Activated T-cell treated with anti-CD3 and anti-CD28 coated beads, Interleukin-2, amount 50 U/mL, for 1 hour (primary cell): ENCODE results near the gene PPP1R3E.

Experiments
- DNase-seq: peaks from one replicate; pipeline ENCODE4 v3.0.0-alpha.2; 2020

The PPP1R3E gene

DNA sequence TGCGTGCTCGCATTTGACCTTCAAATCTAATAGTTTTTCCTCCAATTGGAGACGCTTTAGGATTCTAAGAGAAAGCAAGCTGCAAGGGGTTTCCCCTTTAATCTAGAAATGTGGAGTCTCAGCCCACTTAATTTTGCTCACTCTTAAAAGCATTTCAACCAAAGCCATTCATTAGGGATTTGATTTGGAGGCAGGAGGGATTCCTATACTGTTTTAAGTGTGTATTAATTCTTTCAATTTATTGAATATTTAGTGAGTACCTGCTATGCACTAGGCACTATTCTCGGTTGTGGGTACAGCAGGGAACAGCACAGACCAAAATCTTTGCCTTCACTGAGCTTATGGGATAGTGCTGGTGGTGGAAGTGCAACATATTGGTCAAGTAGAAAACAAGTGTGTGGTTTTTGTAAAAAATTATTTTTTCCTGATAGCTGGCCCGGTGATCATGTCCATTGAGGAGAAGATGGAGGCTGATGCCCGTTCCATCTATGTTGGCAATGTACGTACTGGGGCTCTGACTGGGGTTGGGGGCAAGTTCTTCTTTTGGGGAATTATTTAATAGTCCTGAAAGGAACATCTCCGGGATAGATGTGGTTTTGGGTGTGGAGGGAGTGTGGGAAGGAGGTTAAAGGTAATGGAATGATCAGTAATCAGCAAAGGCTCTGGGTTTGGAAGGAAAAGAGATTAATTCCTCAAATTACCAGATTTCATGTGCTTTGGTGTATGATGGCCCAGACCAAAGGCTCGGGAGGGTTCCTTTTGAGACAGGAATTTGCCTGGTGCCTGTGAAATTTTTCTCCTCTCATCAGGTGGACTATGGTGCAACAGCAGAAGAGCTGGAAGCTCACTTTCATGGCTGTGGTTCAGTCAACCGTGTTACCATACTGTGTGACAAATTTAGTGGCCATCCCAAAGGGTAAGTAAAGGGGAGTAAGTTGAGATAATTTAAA lies 20.2 kb upstream of the PPP1R3E start:
- no peak for DNase-seq

DNA sequence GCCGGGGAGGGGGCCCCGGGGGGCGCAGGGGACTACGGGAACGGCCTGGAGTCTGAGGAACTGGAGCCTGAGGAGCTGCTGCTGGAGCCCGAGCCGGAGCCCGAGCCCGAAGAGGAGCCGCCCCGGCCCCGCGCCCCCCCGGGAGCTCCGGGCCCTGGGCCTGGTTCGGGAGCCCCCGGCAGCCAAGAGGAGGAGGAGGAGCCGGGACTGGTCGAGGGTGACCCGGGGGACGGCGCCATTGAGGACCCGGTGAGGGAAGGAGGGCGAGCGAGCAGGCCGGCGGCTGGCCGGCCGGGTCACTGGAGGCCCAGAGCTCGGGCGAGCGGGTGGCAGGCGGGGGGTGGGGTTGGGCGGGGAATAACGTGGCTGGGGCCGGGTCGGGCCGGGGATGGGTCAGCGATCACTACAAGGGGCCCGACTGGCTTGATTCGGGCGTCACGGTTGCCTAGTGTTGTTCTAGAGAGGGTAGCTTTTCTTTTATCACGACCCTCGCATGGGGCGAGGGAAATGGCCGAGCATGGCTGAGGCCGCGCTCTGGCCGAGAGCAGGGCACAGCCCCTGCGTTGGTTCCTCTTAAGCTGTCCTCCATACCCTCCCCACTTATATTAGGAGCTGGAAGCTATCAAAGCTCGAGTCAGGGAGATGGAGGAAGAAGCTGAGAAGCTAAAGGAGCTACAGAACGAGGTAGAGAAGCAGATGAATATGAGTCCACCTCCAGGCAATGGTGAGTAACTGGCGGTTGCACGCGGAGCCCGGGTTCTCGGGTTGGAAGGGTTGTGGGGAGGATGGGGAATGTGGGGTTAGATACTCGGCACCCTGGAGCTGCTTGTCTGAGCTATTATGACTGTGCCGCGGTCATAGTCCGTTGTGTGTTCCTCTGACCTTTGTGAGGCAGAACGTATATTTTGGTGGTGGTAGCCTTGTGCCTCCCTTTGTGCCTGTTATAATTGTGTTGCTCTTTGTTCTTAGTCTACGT lies 19.2 kb upstream of the PPP1R3E start:
- peak; percentile 54 for DNase-seq

DNA sequence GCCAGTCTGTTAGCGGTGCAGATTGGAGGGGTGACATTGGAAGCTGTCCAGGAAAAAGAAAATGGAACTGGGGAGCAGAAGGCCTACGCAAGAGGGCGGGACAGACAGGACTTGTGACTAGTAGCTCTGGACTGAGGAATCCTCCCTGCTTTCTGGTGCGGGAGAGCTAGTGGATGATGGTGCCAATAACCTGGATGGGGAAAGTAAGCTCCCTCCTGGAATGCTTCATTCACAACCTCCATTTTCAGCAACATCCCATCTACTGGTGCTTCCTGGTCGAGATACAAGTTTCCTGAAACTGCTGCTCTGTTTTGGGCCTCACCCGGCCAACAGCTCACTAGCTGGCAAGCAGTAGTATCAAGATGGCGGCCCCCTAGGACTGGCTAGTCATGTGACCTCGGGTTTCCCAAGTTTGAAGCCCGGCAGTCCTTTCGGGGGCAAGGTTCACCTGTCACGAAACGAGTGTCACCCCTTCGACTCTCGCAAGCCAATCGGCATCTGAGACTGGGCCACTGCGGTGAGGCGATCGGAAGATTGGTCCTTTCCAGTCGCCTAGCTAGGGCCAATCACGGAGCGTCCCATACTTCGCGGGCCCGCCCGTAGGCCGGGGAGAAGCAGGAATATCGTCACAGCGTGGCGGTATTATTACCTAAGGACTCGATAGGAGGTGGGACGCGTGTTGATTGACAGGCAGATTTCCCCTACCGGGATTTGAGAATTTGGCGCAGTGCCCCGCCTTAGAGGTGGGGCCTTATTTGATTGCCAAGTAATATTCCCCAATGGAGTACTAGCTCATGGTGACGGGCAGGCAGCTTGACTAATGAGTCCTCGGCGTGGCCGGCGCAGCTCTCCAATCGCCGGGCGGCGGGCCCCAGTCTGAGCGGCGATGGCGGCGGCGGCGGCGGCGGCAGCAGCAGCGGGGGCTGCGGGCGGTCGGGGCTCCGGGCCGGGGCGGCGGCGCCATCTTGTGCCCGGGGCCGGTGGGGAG lies 18.2 kb upstream of the PPP1R3E start, which contains the start of gene PABPN1:
PABPN1 (plus strand) TSS at position 874 of the 988 bp plus-strand sequence; CDS start at position 887, 13 bp downstream.
- peak; percentile 94 for DNase-seq

- DNase-seq = no peak
Observed at GRCh38 chr14:23319746-23320583, 17.3 kb upstream of the PPP1R3E start.

DNA sequence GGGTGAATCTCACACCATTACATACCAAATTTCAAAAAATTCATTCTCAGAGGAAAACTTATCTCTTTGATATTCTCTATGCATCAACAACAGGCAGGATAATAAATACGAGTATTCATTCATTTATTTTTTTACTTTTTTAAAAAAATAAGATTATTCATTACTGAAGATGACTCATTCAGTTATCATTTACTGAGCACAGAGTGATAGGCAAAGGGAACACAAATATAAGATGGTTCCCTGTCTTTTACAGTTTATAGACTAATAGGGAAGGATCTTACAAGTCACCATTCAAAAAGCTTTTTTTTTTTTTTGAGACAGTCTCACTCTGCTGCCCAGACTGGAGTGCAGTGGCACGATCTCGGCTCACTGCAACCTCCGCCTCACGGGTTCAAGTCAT lies 13.6 kb upstream of the PPP1R3E start:
- no peak for DNase-seq

DNA sequence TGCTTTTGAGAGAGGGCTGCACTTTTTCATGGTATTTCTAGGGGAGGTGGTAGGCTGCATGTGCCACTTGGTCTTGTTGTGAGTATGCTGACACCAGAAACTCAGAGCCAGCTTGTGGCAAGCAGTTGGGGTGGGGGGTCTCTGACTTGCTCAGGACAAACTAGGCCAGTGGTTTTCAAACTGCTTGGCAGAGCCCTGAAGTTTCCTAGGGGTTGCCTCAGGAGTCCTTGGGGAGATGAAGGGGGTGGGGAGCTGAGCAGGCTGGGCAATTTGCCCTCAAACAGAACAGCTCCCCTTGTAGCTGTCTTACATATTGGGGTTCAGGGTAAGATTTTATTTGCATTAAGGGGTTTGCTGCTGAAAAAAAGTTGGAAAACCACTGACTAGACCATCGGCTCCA lies 7.9 kb upstream of the PPP1R3E start:
- no peak for DNase-seq

- no peak for DNase-seq
Observed at GRCh38 chr14:23308721-23309445, 6.2 kb upstream of the PPP1R3E start.

- no peak for DNase-seq
Observed at GRCh38 chr14:23307687-23308644, 5.3 kb upstream of the PPP1R3E start.

DNA sequence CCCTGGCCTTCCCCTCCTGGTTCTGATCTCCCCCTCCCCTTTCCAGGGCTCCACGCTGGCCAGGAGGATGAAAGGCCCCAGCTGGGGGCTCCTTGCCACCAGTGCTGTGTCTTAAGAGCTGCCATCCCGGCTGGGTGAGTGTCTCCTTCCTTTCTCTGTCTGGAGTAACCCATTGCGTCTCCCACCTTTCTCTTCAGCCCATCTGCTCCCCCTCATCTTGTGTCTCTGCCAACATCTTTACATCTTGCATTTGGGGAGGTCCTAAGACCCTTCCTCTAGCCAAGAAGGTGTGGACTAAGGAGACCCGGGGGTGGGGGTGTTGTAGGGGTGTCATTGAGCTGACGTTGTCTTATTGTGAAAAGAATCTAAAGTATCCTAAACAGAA lies 4.5 kb upstream of the PPP1R3E start:
- no peak for DNase-seq

- no peak for DNase-seq
Observed at GRCh38 chr14:23306412-23307145, 3.9 kb upstream of the PPP1R3E start, which contains the start of gene BCL2L2. BCL2L2 (plus strand) TSS chr14:23306833; CDS start chr14:23307768, 935 bp downstream.

DNA sequence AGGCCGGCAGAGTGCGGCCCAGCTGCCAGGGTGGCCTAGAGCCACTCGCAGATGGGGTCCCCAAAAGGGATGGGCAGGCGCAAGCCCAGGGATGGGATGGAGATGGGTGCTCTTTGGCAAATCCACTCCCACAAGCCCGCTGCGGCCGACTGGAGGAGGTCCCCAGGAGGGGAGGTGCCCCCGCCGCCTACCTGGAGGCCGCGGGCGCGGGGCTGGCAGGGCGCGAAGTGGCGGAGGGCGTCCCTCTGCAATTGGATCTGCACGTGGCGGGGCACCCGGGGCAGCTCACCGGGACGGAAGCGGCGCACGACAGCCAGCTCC lies 730 bp downstream of the PPP1R3E start:
- no peak for DNase-seq

GRCh38 chr14:23301288-23301968 lies 1.2 kb downstream of the PPP1R3E start:
- peak; percentile 98 for DNase-seq

DNA sequence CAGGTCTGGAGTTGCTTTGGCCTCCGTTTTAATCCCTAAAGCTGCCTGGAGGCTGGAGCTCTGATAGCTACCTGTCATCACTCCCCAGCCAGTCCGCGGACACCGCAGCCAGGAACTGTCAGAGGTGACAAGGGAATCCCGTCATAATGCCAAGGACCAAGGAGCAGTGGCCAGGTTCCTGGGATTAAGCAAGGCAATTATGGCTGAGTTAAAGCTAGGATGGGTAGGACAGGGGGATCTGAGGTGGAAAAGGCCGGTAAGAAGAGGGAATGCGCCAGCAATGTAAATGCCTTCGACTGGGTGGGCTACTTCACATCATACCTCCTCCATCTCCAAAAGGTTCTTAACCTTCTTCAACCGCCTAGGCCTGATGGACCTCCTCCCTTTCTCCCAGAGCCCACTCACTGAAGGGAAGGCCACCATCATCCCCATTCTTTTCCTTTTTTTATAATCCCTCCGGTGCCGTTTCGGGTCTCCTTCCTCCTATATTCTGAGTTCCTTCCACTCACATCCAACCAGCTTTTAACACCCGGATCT lies 1.9 kb downstream of the PPP1R3E start:
- DNase-seq = peak; percentile 40

GRCh38 chr14:23299986-23300686 lies 2.5 kb downstream of the PPP1R3E start:
- no peak for DNase-seq

DNA sequence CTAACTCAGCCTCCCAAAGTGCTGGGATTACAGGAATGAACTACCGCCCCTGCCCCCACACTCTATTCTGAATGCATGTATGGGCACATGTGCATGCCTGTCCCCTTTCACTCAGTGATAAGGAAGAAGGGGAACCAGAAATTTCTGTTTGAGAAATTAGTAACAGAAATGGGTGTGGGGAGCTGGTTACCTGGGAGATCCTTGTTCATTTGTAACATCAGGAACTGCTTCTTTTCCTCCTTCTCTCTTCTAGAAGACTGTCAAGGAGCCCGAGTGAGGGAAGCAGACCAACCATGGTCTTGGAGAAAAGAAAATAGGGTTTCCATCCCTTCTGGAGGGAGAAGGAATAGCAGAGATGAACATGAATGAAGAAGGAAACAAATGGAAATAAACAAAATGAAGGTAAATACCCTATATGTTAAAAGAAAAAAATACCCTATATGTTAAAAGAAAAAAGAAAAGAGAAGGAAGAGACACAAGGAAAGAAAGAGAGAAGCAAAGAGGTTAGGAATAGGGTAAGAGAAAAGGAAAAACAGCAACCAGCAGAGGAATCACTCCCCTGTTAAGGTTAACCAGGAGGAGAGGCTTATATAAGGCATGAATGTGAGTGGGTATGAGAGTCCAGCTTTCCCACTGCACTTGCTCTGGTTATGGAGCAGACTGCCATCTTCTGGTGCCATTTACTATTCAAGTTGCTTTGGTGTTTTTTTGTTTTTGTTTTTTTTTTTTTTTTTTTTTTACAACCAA lies 3.3 kb downstream of the PPP1R3E start:
- no peak for DNase-seq

- no peak for DNase-seq
Observed at GRCh38 chr14:23297611-23298277, 4.9 kb downstream of the PPP1R3E start.
